WERI-Rb-1 (cell line): Measurements from ENCODE around the gene DBH.

Source experiments
- DNase-seq: peaks from one replicate; pipeline ENCODE4 v3.0.0-alpha.2; 2020
- H3K27ac ChIP-seq: fragments of 250-450 bp; sonication (Bioruptor Pico); 2 replicates; pipeline ENCODE4 v1.5.1; 2020; ENCODE audit warnings: mild to moderate bottlenecking, moderate library complexity
- H3K27me3 ChIP-seq: fragments of 250-450 bp; sonication (Bioruptor Pico); 2 replicates; pipeline ENCODE4 v1.5.1; 2021; ENCODE audit warnings: mild to moderate bottlenecking, low read depth, moderate library complexity; ENCODE audit not compliant: insufficient read depth, severe bottlenecking
- H3K36me3 ChIP-seq: fragments of 250-450 bp; sonication (Bioruptor Pico); 2 replicates; pipeline ENCODE4 v1.5.1; 2020; ENCODE audit warnings: mild to moderate bottlenecking, moderate library complexity
- H3K4me3 ChIP-seq: 2 replicates; pipeline ENCODE4 v1.5.1; 2011; ENCODE audit warnings: low read depth, mild to moderate bottlenecking, control low read depth, low read length
- H3K9me3 ChIP-seq: fragments of 250-450 bp; sonication (Bioruptor Pico); 2 replicates; pipeline ENCODE4 v1.5.1; 2021; ENCODE audit warnings: mild to moderate bottlenecking, moderate library complexity; ENCODE audit not compliant: severe bottlenecking
- CTCF ChIP-seq: IDR thresholded peaks from 2 replicates; pipeline ENCODE4 v1.5.1; 2011; ENCODE audit warnings: low read depth, mild to moderate bottlenecking, control low read depth, inconsistent platforms, low read length

DBH gene

GRCh38 chr9:133667759-133668450 is 31.7 kb downstream of the DBH start:
- DNase-seq = no peak
- no peaks in the 10 kb centered on the region for H3K27me3 ChIP-seq
- H3K9me3 ChIP-seq = no peaks in the 10 kb centered on the region
- peaks cover 76% of the 10 kb centered on the region for H3K36me3 ChIP-seq
- no peak overlapping the region for H3K27ac ChIP-seq
- no peak overlapping the region for H3K4me3 ChIP-seq
- no peak for TF ChIP-seq CTCF

- no peak overlapping the region for H3K27ac ChIP-seq
- H3K4me3 ChIP-seq = no peak overlapping the region
- H3K36me3 ChIP-seq = peaks cover 75% of the 10 kb centered on the region
- TF ChIP-seq CTCF = no peak
- no peak for DNase-seq
- no peaks in the 10 kb centered on the region for H3K9me3 ChIP-seq
- no peaks in the 10 kb centered on the region for H3K27me3 ChIP-seq
Observed at GRCh38 chr9:133669182-133669801, 33.1 kb downstream of the DBH start.

- H3K36me3 ChIP-seq = peaks cover 72% of the 10 kb centered on the region
- H3K27me3 ChIP-seq = no peaks in the 10 kb centered on the region
- no peak overlapping the region for H3K27ac ChIP-seq
- TF ChIP-seq CTCF = no peak
- no peak for DNase-seq
- H3K9me3 ChIP-seq = no peaks in the 10 kb centered on the region
- no peak overlapping the region for H3K4me3 ChIP-seq
Observed at GRCh38 chr9:133670466-133670865, 34.3 kb downstream of the DBH start.

GRCh38 chr9:133671371-133671770 is 35.2 kb downstream of the DBH start:
- H3K27me3 ChIP-seq = no peaks in the 10 kb centered on the region

GRCh38 chr9:133672503-133673257 is 36.5 kb downstream of the DBH start:
- Histone ChIP-seq H3K4me3 (no peak overlapping the region), H3K36me3 (peaks cover 78% of the 10 kb centered on the region), H3K9me3 (no peaks in the 10 kb centered on the region), H3K27ac (no peak overlapping the region), H3K27me3 (no peaks in the 10 kb centered on the region)
- DNase-seq = no peak
- TF ChIP-seq CTCF = no peak

More at GRCh38 chr9:133671371-133671770, 35.2 kb downstream of the DBH start:
- H3K36me3 ChIP-seq = peaks cover 75% of the 10 kb centered on the region
- DNase-seq = no peak
- TF ChIP-seq CTCF = no peak
- H3K4me3 ChIP-seq = no peak overlapping the region
- H3K27ac ChIP-seq = no peak overlapping the region
- H3K9me3 ChIP-seq = no peaks in the 10 kb centered on the region
